HepG2 (cell line): ENCODE measurements around the gene P4HTM. TPM values are rescaled to one million over a fixed set of nuclear protein-coding genes. Genes with fewer than 3 reads are reported as not detected.

Source experiments
- ATAC-seq: fragments of 200-7000 bp; cut with Tn5 transposase; 3 replicates; pipeline ENCODE4 v1.9.1; 2020; ENCODE audit warnings: mild to moderate bottlenecking, moderate library complexity
- BruUV-seq: library from RNA; stranded (reverse); fragments of 400-500 nt; replicated peaks from 2 replicates; lab custom pipeline; 2021; lab: Mats Ljungman, UMichigan
- CTCF ChIA-PET: fragments of 300-600 bp; formaldehyde crosslinking; extraction: SDS; loops from one replicate; lab custom pipeline; 2021; ENCODE audit warnings: low total read pairs, inconsistent platforms, low intra/inter-chr PET ratio; lab: Yijun Ruan, JAX
- POLR2A ChIA-PET: fragments of 350-600 bp; sonication (Branson Sonifier 250); formaldehyde crosslinking; loops from one replicate; lab custom pipeline; 2020; ENCODE audit warnings: antibody characterized with exemption, inconsistent platforms; lab: Yijun Ruan, JAX
- DNase-seq: peaks from one replicate; pipeline ENCODE4 v3.0.0-alpha.2; 2015; ENCODE audit warnings: low spot score
- FAIRE-seq: peaks from 3 replicates; lab custom pipeline; 2011; peaks lifted over from hg19 to GRCh38; lab: Jason Lieb, UNC
- H2AFZ ChIP-seq: one replicate; pipeline ENCODE4 v1.6.1; 2011; ENCODE audit warnings: low read length, inconsistent platforms
- H3K27ac ChIP-seq: fragments of 300-600 bp; 3 replicates; pipeline ENCODE4 v1.8.0; 2011; ENCODE audit warnings: mixed run types, mild to moderate bottlenecking, mixed read lengths, low read length, inconsistent platforms; ENCODE audit not compliant: insufficient read depth; ENCODE audit errors: extremely low read length
- H3K27me3 ChIP-seq, 2 experiments: fragments of 200-600 bp in 1 of 2; 2 replicates in 1 of 2; 3 replicates in 1 of 2; pipeline versions ENCODE4 v1.6.0 to v1.8.0; 2011; ENCODE audit warnings: low read length in 2 of 2, mild to moderate bottlenecking in 2 of 2, moderate library complexity in 2 of 2, inconsistent platforms in 1 of 2; ENCODE audit not compliant: insufficient read depth in 2 of 2, control insufficient read depth in 1 of 2
- H3K36me3 ChIP-seq, 2 experiments: fragments of 200-600 bp in 1 of 2; replicated peaks in 1 of 2; 2 replicates in 1 of 2; 3 replicates in 1 of 2; pipeline versions ENCODE4 v1.5.1 to v1.8.0; 2011; ENCODE audit warnings: low read length in 2 of 2, inconsistent platforms in 1 of 2; ENCODE audit not compliant: insufficient read depth in 2 of 2, control insufficient read depth in 1 of 2
- H3K4me1 ChIP-seq: 2 replicates; pipeline ENCODE4 v1.5.1; 2012; ENCODE audit warnings: low read length, inconsistent platforms; ENCODE audit not compliant: insufficient read depth
- H3K4me2 ChIP-seq: 2 replicates; pipeline ENCODE4 v1.6.0; 2011; ENCODE audit warnings: low read depth, low read length, inconsistent platforms
- H3K4me3 ChIP-seq, 3 experiments: fragments of 200-600 bp in 1 of 3; sonication (generic), shearing (Covaris generic) in 1 of 3; replicated peaks in 1 of 3; 2 replicates each; pipeline ENCODE4 v1.5.1; 2011 to 2016; ENCODE audit warnings: low read length in 3 of 3, inconsistent platforms in 2 of 3, low read depth in 2 of 3, mild to moderate bottlenecking in 2 of 3, control low read depth in 1 of 3, mixed read lengths in 1 of 3; ENCODE audit not compliant: insufficient read depth in 1 of 3
- H3K79me2 ChIP-seq: one replicate; pipeline ENCODE4 v1.6.1; 2011; ENCODE audit warnings: low read length, inconsistent platforms; ENCODE audit not compliant: insufficient read depth
- H3K9ac ChIP-seq: 2 replicates; pipeline ENCODE4 v1.6.0; 2011; ENCODE audit warnings: mild to moderate bottlenecking, low read depth, low read length, inconsistent platforms; ENCODE audit not compliant: insufficient read depth
- H3K9me3 ChIP-seq: 2 replicates; pipeline ENCODE4 v1.5.1; 2012; ENCODE audit warnings: mild to moderate bottlenecking, low read length
- H4K20me1 ChIP-seq: 2 replicates; pipeline ENCODE4 v1.6.0; 2011; ENCODE audit warnings: inconsistent platforms, mild to moderate bottlenecking, low read length, moderate library complexity; ENCODE audit not compliant: insufficient read depth
- ARID2 ChIP-seq: sonication (generic); formaldehyde crosslinking; IDR thresholded peaks from 2 replicates; pipeline ENCODE4 v1.8.1; 2022; ENCODE audit warnings: mild to moderate bottlenecking, missing genetic modification reagents, borderline replicate concordance
- ASH2L ChIP-seq: fragments of 300-600, 200-600 bp; sonication (generic); IDR thresholded peaks from 2 replicates; pipeline ENCODE4 v1.7.0; 2017; ENCODE audit warnings: low read depth, mild to moderate bottlenecking, moderate library complexity, mixed read lengths, low read length; ENCODE audit not compliant: insufficient read length
- BATF2 ChIP-seq: sonication (generic); formaldehyde crosslinking; IDR thresholded peaks from 2 replicates; pipeline ENCODE4 v1.8.0; 2022; ENCODE audit warnings: mild to moderate bottlenecking, missing genetic modification reagents, moderate library complexity
- FOXO1 ChIP-seq: sonication (generic); formaldehyde crosslinking; IDR thresholded peaks from 2 replicates; pipeline ENCODE4 v1.4.0; 2020; ENCODE audit warnings: missing genetic modification reagents
- HNRNPH1 ChIP-seq: fragments of 200-400 bp; formaldehyde crosslinking; optimal IDR thresholded peaks from 2 replicates; pipeline ENCODE3; 2017; ENCODE audit warnings: mild to moderate bottlenecking, low read depth, low read length
- MAX ChIP-seq: IDR thresholded peaks from 2 replicates; pipeline ENCODE4 v1.6.1; 2012; ENCODE audit warnings: inconsistent platforms
- NPAS2 ChIP-seq: sonication (generic); formaldehyde crosslinking; IDR thresholded peaks from 2 replicates; pipeline ENCODE4 v1.8.0; 2022; ENCODE audit warnings: mild to moderate bottlenecking, missing genetic modification reagents, borderline replicate concordance
- SNAPC2 ChIP-seq: sonication (generic); formaldehyde crosslinking; IDR thresholded peaks from 2 replicates; pipeline ENCODE4 v1.8.1; 2022; ENCODE audit warnings: mild to moderate bottlenecking, missing genetic modification reagents
- ZMYM4 ChIP-seq: sonication (generic); formaldehyde crosslinking; IDR thresholded peaks from 2 replicates; pipeline ENCODE4 v1.8.1; 2023; ENCODE audit warnings: mild to moderate bottlenecking, missing genetic modification reagents
- ZNF281 ChIP-seq: sonication (generic); formaldehyde crosslinking; IDR thresholded peaks from 2 replicates; pipeline ENCODE4 v1.4.0; 2020; ENCODE audit warnings: missing genetic modification reagents, borderline replicate concordance
- ZNF33A ChIP-seq: sonication (generic); formaldehyde crosslinking; IDR thresholded peaks from 2 replicates; pipeline ENCODE4 v1.5.1; 2020; ENCODE audit warnings: missing genetic modification reagents, mild to moderate bottlenecking, moderate library complexity, borderline replicate concordance
- ZNF510 ChIP-seq: sonication (generic); formaldehyde crosslinking; IDR thresholded peaks from 2 replicates; pipeline ENCODE4 v1.4.0; 2020; ENCODE audit warnings: low read depth, mild to moderate bottlenecking, missing genetic modification reagents
- ZNF766 ChIP-seq: sonication (generic); formaldehyde crosslinking; IDR thresholded peaks from 2 replicates; pipeline ENCODE4 v1.5.0; 2020; ENCODE audit warnings: missing genetic modification reagents, borderline replicate concordance
- ZNF878 ChIP-seq: sonication (generic); formaldehyde crosslinking; IDR thresholded peaks from 2 replicates; pipeline ENCODE4 v1.8.1; 2023; ENCODE audit warnings: mild to moderate bottlenecking, missing genetic modification reagents, moderate library complexity
- WGBS: methylation state at CpG from one replicate; pipeline ENCODE4 v1.1.6; 2017; ENCODE audit warnings: low lambda C conversion rate; 5-methylcytosine and 5-hydroxymethylcytosine counted together
- in situ Hi-C: cut with HindIII; loops from 2 replicates; pipeline ENCODE4 v1.10.0; 2017; ENCODE audit warnings: low pct_unique_long_range_greater_than_20kb; ENCODE audit not compliant: extremely low pct_ligation_motif_present
- intact Hi-C: fragments of 100-400 bp; cut with micrococcal nuclease; formaldehyde crosslinking; loops from one replicate; pipeline ENCODE4 v1.10.0; 2022; ENCODE audit not compliant: unreplicated experiment
- polyA plus RNA-seq, 8 experiments: library from polyadenylated mRNA; depleted of rRNA in 3 of 8; stranded (reverse) in 7 of 8; unstranded in 1 of 8; fragments of >200 nt; fragmentation: Illumina TruSeq in 4 of 8; extraction: Trizol in 4 of 8; gene quantifications; 2 replicates each; pipeline versions ENCODE4 v1.2.1 to v1.2.3, GENCODE V29; 2011 to 2016; ENCODE audit warnings: low read depth in 4 of 8, missing spikeins in 1 of 8, mixed read lengths in 1 of 8; ENCODE audit not compliant: insufficient read depth in 1 of 8
- total RNA-seq, 5 experiments: library from RNA; depleted of rRNA; stranded (reverse); fragments of >200 nt; fragmentation: Illumina TruSeq; extraction: Trizol; gene quantifications; 2 replicates each; pipeline ENCODE4 v1.2.3, GENCODE V29; 2016; ENCODE audit warnings: low read depth in 1 of 5

The P4HTM gene
- total and polyA plus RNA-seq, 2 of the 13 experiments (the other 11 are each of a cell fraction or from before 2014, with no cell fraction given): 0.01 TPM; not detected in 1

- ATAC-seq: no peak
- no TSS peak for BruUV-seq
- no peaks in the 10 kb centered on the region for H3K4me1 ChIP-seq
- intact Hi-C loops (no loop called here), in situ Hi-C loops (no loop called here)
- no peaks in the 10 kb centered on the region for H3K9me3 ChIP-seq
- no peaks in the 10 kb centered on the region for H3K27me3 ChIP-seq
- H4K20me1 ChIP-seq: no peaks in the 10 kb centered on the region
- no peak overlapping the region for H2AFZ ChIP-seq
- no peak overlapping the region for H3K4me3 ChIP-seq
- ChIA-PET POLR2A (no interaction called here), CTCF (no interaction called here)
- H3K79me2 ChIP-seq: no peaks in the 10 kb centered on the region
- no peak for FAIRE-seq
- H3K4me2 ChIP-seq: no peak overlapping the region
- H3K27ac ChIP-seq: no peak overlapping the region
- 97% methylated on average over 6 of the region's 6 CpGs for WGBS
- H3K36me3 ChIP-seq: peaks cover 29 to 87% of the 10 kb centered on the region in 2 experiments
- TF ChIP-seq ASH2L (no peak), ZNF878 (CRISPR knock-in tag) (no peak), NPAS2 (CRISPR knock-in tag) (no peak), HNRNPH1 (no peak), ZMYM4 (CRISPR knock-in tag) (no peak), ZNF33A (CRISPR knock-in tag) (no peak), ZNF766 (no peak), SNAPC2 (CRISPR knock-in tag) (no peak), ARID2 (CRISPR knock-in tag) (no peak), BATF2 (no peak), FOXO1 (CRISPR knock-in tag) (no peak), ZNF510 (CRISPR knock-in tag) (no peak), ZNF281 (CRISPR knock-in tag) (no peak), MAX (no peak)
- no peak for DNase-seq
- H3K9ac ChIP-seq: no peak overlapping the region
These were observed 19.5 kb upstream of the P4HTM start for GRCh38 chr3:48970586-48970985.
